COLO829 (cell line): ENCODE measurements around the gene PLB1.

Experiments used
- DNase-seq: peaks from one replicate; pipeline ENCODE4 v3.0.0; 2012; ENCODE audit warnings: low spot score

Gene PLB1

GRCh38 chr2:28506112-28506910, 10.5 kb downstream of the PLB1 start:
- no peak for DNase-seq

DNA sequence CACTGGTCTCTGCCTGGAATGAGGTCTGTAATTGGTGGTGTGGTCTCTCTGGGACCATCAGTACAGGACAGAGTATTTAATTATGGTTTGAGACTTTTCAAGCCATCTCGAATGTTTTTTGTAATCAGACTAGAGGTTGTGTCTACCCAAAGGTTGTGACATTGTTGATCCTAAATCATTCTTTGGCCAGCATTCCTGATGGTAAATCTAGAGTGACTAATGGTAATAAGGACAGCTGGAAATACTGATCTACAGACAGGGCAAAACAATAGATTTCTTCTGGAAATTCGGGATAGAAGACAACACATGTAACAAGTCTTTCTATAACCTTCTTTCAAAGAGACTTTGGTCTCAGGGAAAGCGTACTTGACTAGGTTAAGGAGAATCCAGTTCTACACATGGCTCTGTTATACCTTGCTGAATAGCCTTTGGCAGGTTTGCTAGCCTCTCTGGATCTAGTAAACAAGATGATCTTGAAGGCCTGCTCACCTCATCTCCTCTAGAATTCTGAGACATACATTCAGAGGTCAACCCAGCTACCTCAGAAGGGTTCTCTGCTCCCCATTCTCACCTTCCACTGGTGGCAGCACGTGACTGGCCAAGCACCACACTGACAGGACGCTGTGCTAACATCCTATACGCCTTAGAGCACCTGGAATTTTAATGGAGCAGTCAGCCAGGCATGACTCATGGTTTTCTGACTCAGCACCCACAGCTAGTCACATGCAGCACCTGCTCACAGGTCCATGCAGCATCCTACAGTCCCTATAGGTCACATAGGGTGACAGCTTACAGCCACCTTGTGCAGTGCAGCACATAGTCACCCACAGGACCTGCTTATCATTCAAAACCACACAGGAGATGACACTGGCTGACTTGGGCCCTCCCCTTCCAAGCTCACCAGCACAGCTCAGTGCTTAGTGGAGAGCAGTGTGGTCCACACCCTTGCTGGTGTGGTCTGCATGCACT, 12.2 kb downstream of the PLB1 start:
- DNase-seq: no peak

DNA sequence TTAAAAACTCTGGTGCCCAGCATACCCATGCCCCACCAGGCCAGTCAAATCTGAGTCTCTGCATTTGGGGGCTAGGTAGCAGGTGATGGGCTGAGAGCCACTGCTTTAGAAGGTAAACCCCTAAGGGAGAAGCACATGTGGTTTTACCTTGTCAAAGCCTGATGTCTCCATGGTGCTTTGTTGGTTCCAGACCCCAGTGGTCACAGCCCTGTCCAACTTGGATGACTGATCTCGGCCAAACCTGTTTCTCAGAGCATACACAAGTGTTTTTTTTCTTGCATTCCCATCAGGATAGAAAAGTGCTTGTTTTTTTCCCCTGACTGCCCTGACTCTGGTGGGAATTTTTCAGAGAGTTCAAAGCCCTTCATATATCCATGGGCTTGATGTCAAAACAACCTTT, 13.5 kb downstream of the PLB1 start:
- no peak for DNase-seq

- DNase-seq: no peak
Measured at GRCh38 chr2:28510184-28510583, 14.3 kb downstream of the PLB1 start.

GRCh38 chr2:28511871-28512606, 16.2 kb downstream of the PLB1 start:
- no peak for DNase-seq

DNA sequence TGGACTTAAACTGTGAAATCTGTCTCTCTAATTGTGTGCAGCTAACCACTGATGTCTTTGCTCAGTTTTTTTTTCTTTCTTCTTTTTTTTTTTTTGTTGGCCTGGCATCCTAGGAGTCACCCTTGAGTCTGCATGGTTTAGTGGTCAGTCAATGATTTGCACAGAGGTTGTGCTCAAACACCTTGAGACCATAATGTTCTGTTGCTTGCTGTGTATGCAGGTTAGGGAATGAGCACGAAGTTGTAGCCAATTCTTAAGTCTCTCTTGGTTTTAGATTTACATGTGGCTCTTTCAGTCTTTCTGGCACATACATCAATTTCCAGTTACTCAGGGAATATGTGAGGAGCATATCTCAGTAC, 16.7 kb downstream of the PLB1 start:
- DNase-seq: no peak

- no peak for DNase-seq
Measured at GRCh38 chr2:28513097-28513496, 17.2 kb downstream of the PLB1 start.

GRCh38 chr2:28515176-28515751, 19.4 kb downstream of the PLB1 start:
- no peak for DNase-seq

GRCh38 chr2:28516430-28516829, 20.6 kb downstream of the PLB1 start:
- DNase-seq: no peak

DNA sequence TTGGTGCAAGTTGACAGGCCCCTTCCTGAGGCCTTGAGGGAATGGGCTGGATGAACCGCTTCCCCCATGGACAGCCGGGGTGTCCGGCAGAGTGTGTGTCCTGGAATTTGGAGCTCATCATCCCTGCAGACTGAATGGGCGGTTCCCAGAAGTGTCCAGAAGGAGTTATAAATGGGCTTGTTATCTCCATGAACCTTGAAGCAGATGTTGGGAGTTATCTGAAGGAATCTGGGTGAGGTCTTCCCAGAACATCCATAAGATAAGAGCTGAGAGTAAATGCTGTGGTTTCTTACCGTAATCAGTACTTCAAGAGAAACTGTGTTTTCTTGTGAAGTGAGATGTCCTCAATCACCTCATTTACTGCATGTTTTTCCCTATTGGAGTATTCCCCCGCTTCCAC, 21.1 kb downstream of the PLB1 start:
- DNase-seq: no peak

DNA sequence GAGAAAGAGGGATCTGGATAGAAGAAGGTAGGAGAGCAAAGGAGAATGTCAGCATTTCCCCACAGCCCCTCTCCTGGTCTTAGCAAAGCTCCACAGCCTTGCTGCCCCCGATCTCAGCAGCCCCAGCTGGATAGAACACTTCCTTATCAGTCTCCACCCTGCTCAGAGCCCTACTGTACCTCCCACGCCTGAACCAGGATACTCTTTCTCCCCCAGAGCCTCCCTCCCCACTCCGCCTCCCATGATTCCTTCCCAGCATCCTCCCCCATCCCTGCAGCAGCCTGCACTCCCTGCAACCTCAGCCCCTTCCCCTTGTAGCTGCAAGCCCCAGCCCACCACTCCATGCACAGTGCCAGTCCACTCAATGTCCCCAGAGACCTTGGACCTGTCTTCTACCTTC, 25.8 kb downstream of the PLB1 start:
- no peak for DNase-seq

DNA sequence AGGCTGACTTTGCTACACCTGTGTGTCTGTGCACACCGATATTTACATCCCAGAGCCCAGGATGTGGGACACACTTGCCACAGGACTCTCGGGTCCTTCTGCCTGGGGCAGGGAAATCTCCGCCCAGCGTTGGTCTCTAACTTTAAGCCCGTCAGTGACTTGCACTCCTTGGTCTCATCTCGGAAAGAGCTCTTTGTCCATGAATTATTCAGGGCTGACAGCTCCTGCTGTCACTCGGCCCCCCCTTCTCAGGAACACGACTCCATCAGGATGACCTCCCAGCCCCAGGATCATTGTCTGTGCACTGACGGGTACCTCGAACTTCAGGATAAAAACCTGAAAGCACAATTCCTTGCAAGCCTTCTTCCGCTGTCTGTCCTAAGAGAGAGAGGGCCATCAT, 26.6 kb downstream of the PLB1 start:
- no peak for DNase-seq

DNA sequence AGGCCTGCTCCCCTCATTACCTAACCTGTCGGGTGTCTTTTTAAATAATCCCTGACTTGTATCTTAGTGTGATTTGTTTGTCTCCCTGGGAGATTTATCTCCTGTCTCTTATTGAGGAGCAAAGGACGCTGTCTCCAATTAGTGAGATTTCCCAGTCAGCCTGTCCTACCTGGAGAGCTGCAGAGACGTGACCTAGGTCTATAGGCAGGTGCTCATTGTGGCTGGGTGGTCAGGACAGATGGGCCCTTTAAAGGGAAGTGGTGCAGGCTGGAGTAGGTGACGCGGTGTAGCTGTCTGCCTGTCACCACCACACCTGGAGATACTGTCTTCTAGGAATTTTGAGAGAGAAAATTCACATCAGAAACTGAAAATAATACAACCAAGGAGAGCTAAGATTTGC, 28.0 kb downstream of the PLB1 start:
- DNase-seq: no peak

DNA sequence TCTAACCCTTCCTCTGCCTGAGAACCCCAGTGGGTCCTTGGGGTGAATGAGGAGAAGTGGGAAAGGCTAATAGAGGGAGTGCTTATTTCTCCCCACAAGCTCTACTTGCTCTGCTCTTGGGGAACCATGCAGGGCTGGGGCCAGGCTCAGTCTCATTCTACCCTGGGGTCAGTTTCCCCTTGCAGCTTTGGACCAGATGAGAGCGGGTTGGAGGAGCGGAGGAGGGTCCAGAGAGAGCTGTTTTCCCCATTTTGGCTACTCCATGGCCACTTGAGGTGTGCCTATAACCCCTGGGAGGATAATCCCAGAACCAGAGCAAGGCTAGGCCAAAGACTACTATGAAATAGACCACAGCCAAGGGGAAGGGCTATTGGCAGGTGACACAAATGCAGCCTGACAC, 29.6 kb downstream of the PLB1 start:
- DNase-seq: no peak

DNA sequence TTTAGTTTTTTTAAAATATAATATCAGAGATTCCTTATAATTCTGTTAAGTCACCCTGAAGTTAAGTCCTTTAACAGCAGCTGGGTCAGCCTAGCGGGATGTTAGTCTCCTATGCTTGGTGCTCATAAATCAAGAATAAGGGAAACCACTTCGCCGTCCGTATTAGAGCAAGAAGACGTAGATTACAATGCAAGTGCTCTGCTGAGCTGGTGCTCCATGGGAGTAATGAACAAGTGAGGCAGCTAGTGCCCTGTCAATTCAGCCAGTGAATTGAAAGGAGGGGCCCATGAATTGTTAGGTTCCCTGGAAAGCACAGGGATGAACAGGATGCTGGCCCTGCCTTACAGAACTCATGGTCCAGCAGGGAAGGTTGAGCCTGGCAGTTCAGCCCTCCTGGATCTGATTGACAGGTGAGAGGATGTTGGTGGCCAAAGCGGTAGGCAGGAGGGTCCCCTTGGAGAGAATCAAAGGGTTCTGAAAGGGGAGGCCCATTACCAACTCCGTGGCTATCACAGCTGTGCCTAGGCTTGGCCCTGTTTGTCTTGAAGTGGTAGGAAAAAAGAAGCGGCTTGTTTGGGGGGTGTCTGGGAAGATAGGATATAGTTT, 30.8 kb downstream of the PLB1 start:
- no peak for DNase-seq

DNA sequence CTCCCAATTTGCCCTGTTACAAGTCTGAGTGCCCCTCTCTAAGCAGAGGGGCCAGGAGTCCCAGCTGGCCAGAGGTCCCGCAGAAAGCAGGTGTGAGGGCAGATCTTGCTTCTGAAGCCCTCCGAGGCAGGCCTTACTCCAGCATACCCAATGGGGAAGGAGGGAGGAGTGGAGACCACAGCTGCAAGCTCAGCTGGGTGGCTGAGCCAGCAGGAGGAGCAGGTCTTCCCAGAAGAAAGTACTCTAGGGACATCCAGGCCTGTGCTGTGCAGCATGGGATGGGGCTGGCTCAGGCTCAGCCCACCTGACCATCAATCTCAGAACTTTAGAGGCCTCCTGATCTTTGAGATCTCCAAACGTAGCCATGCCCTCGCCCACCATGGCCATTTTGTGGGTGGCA, 31.3 kb downstream of the PLB1 start:
- DNase-seq: no peak

- DNase-seq: no peak
Measured at GRCh38 chr2:28528206-28528605, 32.3 kb downstream of the PLB1 start.

DNA sequence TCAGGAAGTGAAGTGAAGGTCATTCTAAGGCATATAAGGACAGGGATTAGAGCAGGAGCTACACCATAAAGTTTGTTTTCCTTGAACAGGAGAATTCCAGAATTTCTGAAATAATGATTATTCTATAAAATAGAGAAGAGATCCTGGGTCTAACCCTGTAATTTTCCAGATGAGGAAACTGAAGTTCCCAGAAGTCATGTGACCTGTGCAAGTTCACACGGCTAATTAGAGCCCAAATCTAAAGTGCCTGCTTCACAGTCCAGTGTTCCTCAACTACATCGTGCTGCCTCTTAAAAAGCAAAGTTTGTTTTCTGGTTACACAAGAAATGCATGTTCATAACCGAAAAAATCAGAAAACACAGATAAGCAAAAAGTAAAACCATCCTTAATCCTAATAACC, 34.9 kb downstream of the PLB1 start:
- no peak for DNase-seq

- DNase-seq: no peak
Measured at GRCh38 chr2:28532399-28532798, 36.5 kb downstream of the PLB1 start.

- DNase-seq: no peak
Measured at GRCh38 chr2:28533044-28533680, 37.3 kb downstream of the PLB1 start.

GRCh38 chr2:28534817-28535216, 39.0 kb downstream of the PLB1 start:
- no peak for DNase-seq
